Fibroblast of gingiva (primary cell): ENCODE data around the gene CELA2B.
A peak's percentile ranks its signal among the peaks of the same experiment; 100 is the strongest.
"Not testable (repeated sequence)": the region's sequence is repeated elsewhere in the genome, so short reads cannot be mapped to it uniquely, and the experiment has no call there.

Source experiments
- DNase-seq: peaks from one replicate; pipeline ENCODE4 v3.0.0-alpha.2; 2011; ENCODE audit warnings: low read depth

The CELA2B gene

DNA sequence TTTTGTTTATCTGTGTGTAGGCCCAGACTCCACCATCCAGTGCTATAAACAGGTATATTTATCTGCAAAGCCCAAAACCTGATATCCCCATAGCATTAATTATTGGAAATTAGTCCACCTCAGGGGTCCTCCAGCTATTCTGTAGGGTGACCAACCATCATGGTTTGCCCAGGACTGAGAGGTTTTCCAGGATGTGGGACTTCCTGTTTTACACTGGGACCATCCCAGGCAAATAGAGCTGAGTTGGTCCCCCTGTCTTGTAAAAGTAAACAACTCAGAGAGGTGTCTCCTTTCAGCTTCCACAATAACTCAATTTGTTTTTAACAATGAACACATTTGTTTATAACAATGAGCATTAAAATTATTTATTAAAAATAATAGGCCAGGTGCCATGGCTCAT lies 7.8 kb upstream of the CELA2B start:
- DNase-seq, result no peak

GRCh38 chr1:15469361-15469760 lies 6.5 kb upstream of the CELA2B start:
- DNase-seq, result no peak

GRCh38 chr1:15469821-15470448 lies 6.0 kb upstream of the CELA2B start:
- not testable (repeated sequence) for DNase-seq

DNA sequence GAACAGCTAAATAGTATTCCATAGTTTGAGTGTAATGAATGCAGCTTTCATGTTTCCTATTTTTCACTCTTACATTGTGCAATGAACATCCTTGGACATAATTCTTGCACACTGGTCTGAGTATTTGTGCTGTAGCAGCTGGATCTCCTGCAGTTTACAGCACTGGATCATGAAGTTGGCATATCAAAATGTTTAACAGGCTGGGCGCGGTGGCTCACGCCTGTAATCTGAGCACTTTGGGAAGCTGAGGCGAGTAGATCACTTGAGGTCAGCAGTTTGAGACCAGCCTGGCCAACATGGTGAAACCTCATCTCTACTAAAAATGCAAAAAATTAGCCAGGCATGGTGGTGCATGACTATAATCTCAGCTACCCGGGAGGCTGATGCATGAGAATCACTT lies 4.8 kb upstream of the CELA2B start:
- DNase-seq, result peak; percentile 68

GRCh38 chr1:15471723-15472122 lies 4.2 kb upstream of the CELA2B start:
- not testable (repeated sequence) for DNase-seq

- no peak for DNase-seq
These were observed 3.3 kb upstream of the CELA2B start for GRCh38 chr1:15472587-15472986.

DNA sequence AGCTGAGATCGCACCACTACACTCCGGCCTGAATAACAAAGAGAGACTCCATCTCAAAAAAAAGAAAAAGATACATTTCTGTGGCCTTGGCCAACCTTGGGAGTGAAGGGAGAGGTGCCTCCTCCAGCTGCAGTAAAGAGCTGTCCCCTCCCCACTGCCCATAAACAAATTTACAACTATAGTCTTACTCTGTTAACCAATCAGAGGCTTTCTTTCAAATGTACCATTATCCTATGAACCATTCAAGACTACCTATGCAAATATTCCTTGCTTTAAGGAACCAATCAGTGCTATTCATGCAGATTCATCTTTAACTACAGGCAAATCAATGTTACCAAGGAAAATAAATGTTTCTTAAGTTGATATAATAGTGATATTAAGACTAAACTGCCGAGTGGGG lies 1.0 kb downstream of the CELA2B start:
- DNase-seq, result no peak

- DNase-seq, result no peak
These were observed 1.8 kb downstream of the CELA2B start for GRCh38 chr1:15477646-15478212.

- no peak for DNase-seq
These were observed 3.9 kb downstream of the CELA2B start for GRCh38 chr1:15479654-15480347.

DNA sequence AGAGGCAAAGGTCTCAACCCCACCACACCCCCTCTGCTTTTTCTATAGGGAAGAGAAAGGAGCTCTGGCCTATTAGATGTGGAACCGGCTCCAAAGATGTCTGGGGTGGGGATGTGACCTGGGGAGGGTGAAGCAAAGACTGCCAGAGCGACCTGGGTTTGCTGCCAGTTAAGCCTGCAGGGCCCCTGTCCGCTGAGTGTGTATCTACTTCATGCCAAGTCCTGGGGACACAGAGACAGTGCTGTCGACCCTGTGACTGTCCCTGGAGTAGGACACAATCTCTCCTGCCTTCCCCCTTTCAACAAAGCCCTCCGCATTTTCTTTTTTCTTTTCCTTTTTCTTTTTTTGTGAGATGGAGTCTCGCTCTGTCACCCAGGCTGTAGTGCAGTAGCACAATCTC lies 6.6 kb downstream of the CELA2B start:
- not testable (repeated sequence) for DNase-seq

- not testable (repeated sequence) for DNase-seq
These were observed 7.2 kb downstream of the CELA2B start for GRCh38 chr1:15482983-15483543.

DNA sequence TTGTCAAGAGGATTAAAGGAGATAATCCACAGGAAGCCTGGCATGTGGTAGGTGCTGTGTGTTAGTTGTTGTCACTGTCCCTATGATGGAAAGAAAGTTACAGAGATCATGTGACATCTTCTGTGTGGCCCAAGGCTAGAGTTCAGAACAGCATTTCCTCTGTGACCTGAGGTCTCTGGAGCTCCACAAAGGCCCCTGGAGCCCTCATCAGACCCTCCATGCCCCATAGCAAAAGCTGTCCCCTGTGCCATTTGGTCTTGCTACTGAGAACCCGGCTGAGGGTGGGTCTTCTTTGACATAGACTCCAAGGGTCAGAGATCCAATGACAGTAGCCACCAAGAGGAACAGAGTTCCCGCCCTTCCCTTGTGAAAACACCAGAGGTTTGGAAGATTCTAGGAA lies 8.1 kb downstream of the CELA2B start:
- no peak for DNase-seq

DNA sequence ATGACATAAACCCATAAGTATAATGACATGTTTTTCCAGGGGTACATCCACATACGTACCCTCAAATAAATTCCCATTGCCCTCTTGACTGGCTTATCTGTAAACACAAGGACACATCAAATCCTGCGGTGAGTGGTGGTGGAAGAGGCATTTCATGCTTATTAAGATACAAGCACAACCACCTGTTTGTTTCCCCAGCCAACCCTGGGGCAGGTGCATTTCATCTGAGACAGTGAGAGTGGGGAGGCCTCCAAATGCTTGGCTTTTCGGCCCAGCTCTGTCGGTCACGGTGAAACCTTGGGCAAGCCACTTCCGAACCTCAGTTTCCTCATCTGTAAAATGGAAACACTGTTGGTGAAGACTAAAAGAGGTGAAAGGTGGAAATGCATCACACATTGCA lies 8.5 kb downstream of the CELA2B start:
- DNase-seq, result not testable (repeated sequence)

- no peak for DNase-seq
These were observed 9.7 kb downstream of the CELA2B start for GRCh38 chr1:15485636-15486035.

DNA sequence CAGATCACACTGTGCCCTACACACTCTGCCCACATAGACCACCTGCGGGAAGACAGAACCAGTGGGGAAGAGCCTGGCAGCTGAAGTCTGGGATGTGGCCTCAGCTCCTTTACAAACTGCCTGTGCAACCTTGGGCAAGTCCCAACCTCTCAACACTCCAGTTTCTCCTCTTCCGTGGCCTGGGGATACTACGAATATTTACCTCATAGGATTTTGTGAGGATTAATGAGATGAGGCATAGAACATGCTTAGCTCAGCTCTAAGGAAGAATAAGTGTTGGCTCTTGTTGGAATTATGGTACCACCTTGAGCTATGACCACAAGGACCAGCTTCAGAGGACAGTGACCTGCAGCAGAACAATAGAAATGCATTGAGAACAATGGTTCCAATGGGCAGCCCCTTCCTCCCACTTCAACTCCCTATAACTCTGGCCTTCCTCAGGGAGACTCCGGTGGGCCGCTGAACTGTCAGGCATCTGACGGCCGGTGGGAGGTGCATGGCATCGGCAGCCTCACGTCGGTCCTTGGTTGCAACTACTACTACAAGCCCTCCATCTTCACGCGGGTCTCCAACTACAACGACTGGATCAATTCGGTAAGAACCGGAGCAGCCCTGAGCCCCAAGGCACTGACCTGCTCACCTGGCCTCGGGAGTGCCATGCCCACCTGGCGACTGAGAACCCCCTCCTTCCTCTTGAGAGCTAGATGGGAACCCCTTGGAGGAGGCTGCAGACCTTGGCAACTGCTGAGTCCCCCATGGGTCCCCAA lies 11.1 kb downstream of the CELA2B start:
- not testable (repeated sequence) for DNase-seq

GRCh38 chr1:15488371-15488770 lies 12.5 kb downstream of the CELA2B start:
- DNase-seq, result no peak

DNA sequence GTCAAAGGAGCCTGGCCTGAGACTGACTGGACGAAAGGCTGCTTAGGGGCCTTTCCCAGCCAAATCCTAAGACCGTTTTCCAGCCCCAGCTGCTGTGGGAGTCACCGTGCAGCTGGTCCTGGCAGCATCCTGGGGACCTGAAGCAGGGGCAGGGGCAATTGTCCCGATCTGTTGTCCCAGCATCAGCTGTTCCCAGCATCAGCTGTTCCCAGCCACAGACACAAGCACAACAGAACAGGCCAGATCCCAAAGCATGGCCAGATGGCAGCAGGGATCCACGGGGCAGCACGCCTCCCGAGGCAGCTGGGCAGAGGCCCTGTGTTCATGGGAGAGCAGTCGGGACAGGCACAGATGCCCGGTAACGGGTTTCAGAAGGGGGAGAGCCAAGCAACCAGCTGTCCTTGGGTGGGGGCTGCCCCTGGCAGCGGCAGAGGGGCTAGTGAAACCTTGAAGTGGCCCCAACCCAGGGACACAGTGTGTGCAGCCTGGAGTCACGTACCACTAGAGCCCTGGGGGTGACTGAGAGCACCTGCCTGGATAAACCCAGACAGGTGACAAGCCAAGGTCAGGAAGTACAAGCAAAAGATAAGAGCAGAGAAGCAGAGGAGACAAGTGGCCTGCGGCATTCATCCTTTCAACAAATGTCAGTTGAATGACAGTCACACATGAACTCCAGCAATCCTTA lies 13.3 kb downstream of the CELA2B start:
- DNase-seq, result no peak

DNA sequence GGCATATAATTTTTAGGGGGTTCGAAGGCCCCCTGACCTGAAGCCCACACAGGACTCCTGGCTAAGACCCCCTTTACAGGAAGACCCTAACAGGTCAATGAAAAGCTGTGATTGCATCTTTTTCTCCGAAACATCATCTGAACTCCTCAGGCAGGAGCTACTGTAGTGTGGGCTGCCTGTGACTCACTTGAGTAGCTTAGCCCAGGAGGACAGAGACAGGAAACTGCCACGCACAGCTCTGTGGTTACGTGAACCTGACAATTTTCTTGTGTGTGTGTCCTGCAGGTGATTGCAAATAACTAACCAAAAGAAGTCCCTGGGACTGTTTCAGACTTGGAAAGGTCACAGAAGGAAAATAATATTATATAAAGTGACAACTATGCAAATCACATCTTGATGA lies 15.1 kb downstream of the CELA2B start:
- DNase-seq, result not testable (repeated sequence)

- no peak for DNase-seq
These were observed 16.7 kb downstream of the CELA2B start for GRCh38 chr1:15492596-15492995.

DNA sequence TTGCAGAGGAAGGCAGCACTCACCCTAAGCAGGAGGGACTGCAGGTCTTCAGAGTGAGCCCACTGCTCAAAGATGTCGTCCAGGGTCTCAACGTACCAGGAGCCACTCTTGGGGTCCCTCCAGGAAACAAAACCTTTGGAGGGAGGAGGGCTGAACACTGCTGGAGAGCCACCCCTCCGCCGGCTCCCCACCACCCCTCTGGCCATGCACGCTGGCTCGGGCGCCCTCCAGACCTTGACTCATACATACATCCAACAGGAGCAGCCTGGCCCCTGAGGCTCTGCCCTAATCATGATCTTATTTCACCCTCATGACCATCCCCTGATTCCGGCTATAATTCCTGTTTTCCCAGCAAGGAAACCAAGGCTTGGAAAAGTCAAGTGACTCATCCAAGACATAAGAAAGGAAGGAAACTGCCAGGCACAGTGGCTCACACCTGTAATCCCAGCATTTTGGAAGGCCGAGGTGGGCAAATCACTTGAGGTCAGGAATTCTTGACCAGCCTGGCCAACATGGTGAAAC lies 18.0 kb downstream of the CELA2B start:
- DNase-seq, result no peak
